ENCODE measurements around the gene ARHGAP4.

Gene ARHGAP4

GRCh38 chrX:153864561-153865320 is 61.3 kb downstream of the ARHGAP4 start:
- DNase-seq, result no peak
- in situ Hi-C loops (cut with HindIII; ENCODE audit: low pct_ligation_motif_present, low pct_unique_long_range_greater_than_20kb, low sequenced_read_pairs), result no loop called here

- no peak for DNase-seq
- in situ Hi-C loops (cut with HindIII; ENCODE audit: low pct_ligation_motif_present, low pct_unique_long_range_greater_than_20kb, low sequenced_read_pairs), result no loop called here
Observed at GRCh38 chrX:153864101-153864500, 62.0 kb downstream of the ARHGAP4 start.

- DNase-seq, result no peak
- in situ Hi-C loops (cut with HindIII; ENCODE audit: low pct_ligation_motif_present, low pct_unique_long_range_greater_than_20kb, low sequenced_read_pairs), result no loop called here
Observed at GRCh38 chrX:153863251-153863991, 62.6 kb downstream of the ARHGAP4 start.

- DNase-seq, result no peak
- in situ Hi-C loops (cut with HindIII; ENCODE audit: low pct_ligation_motif_present, low pct_unique_long_range_greater_than_20kb, low sequenced_read_pairs), result no loop called here
Observed at GRCh38 chrX:153862369-153863250, 63.5 kb downstream of the ARHGAP4 start.

- in situ Hi-C loops (cut with HindIII; ENCODE audit: low pct_ligation_motif_present, low pct_unique_long_range_greater_than_20kb, low sequenced_read_pairs), result no loop called here
- no peak for DNase-seq
Observed at GRCh38 chrX:153861733-153862310, 64.2 kb downstream of the ARHGAP4 start.

GRCh38 chrX:153861151-153861550 is 64.9 kb downstream of the ARHGAP4 start:
- in situ Hi-C loops (cut with HindIII; ENCODE audit: low pct_ligation_motif_present, low pct_unique_long_range_greater_than_20kb, low sequenced_read_pairs), result no loop called here
- no peak for DNase-seq
